ENCODE data around the gene PDLIM5.

GRCh38 chr4:94411296-94411695 lies 40.4 kb upstream of the PDLIM5 start:
- TF ChIP-seq POLR2A (IDR thresholded peaks at IDR 0.05): no peak
- TF ChIP-seq, protein P1, sequence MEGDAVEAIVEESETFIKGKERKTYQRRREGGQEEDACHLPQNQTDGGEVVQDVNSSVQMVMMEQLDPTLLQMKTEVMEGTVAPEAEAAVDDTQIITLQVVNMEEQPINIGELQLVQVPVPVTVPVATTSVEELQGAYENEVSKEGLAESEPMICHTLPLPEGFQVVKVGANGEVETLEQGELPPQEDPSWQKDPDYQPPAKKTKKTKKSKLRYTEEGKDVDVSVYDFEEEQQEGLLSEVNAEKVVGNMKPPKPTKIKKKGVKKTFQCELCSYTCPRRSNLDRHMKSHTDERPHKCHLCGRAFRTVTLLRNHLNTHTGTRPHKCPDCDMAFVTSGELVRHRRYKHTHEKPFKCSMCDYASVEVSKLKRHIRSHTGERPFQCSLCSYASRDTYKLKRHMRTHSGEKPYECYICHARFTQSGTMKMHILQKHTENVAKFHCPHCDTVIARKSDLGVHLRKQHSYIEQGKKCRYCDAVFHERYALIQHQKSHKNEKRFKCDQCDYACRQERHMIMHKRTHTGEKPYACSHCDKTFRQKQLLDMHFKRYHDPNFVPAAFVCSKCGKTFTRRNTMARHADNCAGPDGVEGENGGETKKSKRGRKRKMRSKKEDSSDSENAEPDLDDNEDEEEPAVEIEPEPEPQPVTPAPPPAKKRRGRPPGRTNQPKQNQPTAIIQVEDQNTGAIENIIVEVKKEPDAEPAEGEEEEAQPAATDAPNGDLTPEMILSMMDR (IDR thresholded peaks at IDR 0.05): no peak

All from suprapubic skin (tissue), 3 donors.